Lower lobe of right lung (tissue), 2 donors: ENCODE results near the gene ABHD17B. TPM values are rescaled to one million over a fixed set of nuclear protein-coding genes. Genes with fewer than 3 reads are reported as not detected.

ENCODE experiments used
- ATAC-seq, 2 donors: fragments of 200-7000 bp; cut with Tn5 transposase; one replicate each; pipeline ENCODE4 v1.9.1; 2020 to 2022; ENCODE audit warnings: mild to moderate bottlenecking in 2 of 2, moderate library complexity in 2 of 2
- DNase-seq: peaks from one replicate; pipeline ENCODE4 v3.0.0-alpha.2; 2020
- H3K27ac ChIP-seq: fragments of 200-600 bp; one replicate; pipeline ENCODE4 v1.8.0; 2022
- H3K27me3 ChIP-seq: fragments of 200-600 bp; one replicate; pipeline ENCODE4 v1.8.0; 2022; ENCODE audit warnings: low read depth
- H3K36me3 ChIP-seq: fragments of 200-600 bp; one replicate; pipeline ENCODE4 v1.8.0; 2022; ENCODE audit warnings: mild to moderate bottlenecking
- H3K4me1 ChIP-seq: fragments of 200-600 bp; one replicate; pipeline ENCODE4 v1.8.0; 2022
- H3K4me3 ChIP-seq: fragments of 200-600 bp; one replicate; pipeline ENCODE4 v1.8.0; 2022; ENCODE audit warnings: mild to moderate bottlenecking
- H3K9me3 ChIP-seq: fragments of 200-600 bp; one replicate; pipeline ENCODE4 v1.8.0; 2022
- intact Hi-C: fragments of 100-400 bp; cut with DNase I; formaldehyde crosslinking; loops from one replicate; pipeline ENCODE4 v1.11.0; 2022
- total RNA-seq: library from RNA; stranded (reverse); fragmentation: NEBNext Ultra II Directional; extraction: Animal tissue kit (Norgen Biotek cat#: 25700); gene quantifications from one replicate; pipeline ENCODE4 v1.2.1, GENCODE V29; 2021
- TF ChIP-seq, protein P1 (sequence below): fragments of 200-600 bp; IDR thresholded peaks from one replicate; pipeline ENCODE4 v1.8.0; 2022; ENCODE audit warnings: antibody characterized with exemption, mild to moderate bottlenecking
- donor health status: DM: no; HTN: yes; CAD: no; lungs with severe emphysema.

The ABHD17B gene
- total RNA-seq, 1 donor from 2014 or later: 12.8 TPM

GRCh38 chr9:71929791-71930440, 18.9 kb upstream of the ABHD17B start:
- no peak overlapping the region for H3K4me3 ChIP-seq
- no peaks in the 10 kb centered on the region for H3K36me3 ChIP-seq
- no peaks in the 10 kb centered on the region for H3K27me3 ChIP-seq
- ATAC-seq: no peak
- no peak overlapping the region for H3K27ac ChIP-seq
- TF ChIP-seq, protein P1, sequence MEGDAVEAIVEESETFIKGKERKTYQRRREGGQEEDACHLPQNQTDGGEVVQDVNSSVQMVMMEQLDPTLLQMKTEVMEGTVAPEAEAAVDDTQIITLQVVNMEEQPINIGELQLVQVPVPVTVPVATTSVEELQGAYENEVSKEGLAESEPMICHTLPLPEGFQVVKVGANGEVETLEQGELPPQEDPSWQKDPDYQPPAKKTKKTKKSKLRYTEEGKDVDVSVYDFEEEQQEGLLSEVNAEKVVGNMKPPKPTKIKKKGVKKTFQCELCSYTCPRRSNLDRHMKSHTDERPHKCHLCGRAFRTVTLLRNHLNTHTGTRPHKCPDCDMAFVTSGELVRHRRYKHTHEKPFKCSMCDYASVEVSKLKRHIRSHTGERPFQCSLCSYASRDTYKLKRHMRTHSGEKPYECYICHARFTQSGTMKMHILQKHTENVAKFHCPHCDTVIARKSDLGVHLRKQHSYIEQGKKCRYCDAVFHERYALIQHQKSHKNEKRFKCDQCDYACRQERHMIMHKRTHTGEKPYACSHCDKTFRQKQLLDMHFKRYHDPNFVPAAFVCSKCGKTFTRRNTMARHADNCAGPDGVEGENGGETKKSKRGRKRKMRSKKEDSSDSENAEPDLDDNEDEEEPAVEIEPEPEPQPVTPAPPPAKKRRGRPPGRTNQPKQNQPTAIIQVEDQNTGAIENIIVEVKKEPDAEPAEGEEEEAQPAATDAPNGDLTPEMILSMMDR: no peak
- H3K9me3 ChIP-seq: no peaks in the 10 kb centered on the region
- intact Hi-C loops: no loop called here
- H3K4me1 ChIP-seq: no peaks in the 10 kb centered on the region
- DNase-seq: no peak

DNA sequence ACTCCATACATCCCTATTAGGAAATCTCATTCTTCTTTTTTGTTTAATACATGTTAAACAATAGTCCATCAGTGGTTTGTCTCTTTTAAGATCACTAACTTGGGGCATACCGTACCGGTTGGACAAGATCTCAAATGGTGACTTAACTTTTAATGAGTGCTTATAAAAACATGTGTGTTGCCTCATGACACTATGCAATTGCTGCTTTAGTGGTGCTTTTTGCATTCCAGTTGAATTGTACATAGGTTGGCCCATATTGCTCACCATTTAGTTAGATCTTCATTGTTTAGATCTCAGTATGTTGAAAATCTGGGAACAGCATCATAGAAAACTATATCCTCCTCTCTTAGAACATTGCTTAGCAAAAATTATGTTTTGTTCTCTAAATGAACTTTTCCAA, 18.2 kb upstream of the ABHD17B start:
- no peaks in the 10 kb centered on the region for H3K4me1 ChIP-seq
- no peak overlapping the region for H3K27ac ChIP-seq
- TF ChIP-seq, protein P1: no peak
- H3K27me3 ChIP-seq: no peaks in the 10 kb centered on the region
- intact Hi-C loops: no loop called here
- no peak overlapping the region for H3K4me3 ChIP-seq
- no peaks in the 10 kb centered on the region for H3K9me3 ChIP-seq
- no peak for ATAC-seq
- H3K36me3 ChIP-seq: no peaks in the 10 kb centered on the region
- no peak for DNase-seq

- Histone ChIP-seq H3K9me3 (no peaks in the 10 kb centered on the region), H3K27ac (no peak overlapping the region), H3K4me1 (no peaks in the 10 kb centered on the region), H3K27me3 (no peaks in the 10 kb centered on the region), H3K4me3 (no peak overlapping the region), H3K36me3 (no peaks in the 10 kb centered on the region)
- TF ChIP-seq, protein P1: no peak
- DNase-seq: no peak
- no peak for ATAC-seq
- intact Hi-C loops: no loop called here
Observed at GRCh38 chr9:71928806-71929205, 17.8 kb upstream of the ABHD17B start.

- Histone ChIP-seq H3K36me3 (no peaks in the 10 kb centered on the region), H3K27ac (no peak overlapping the region), H3K9me3 (no peaks in the 10 kb centered on the region), H3K4me1 (no peaks in the 10 kb centered on the region), H3K27me3 (no peaks in the 10 kb centered on the region), H3K4me3 (no peak overlapping the region)
- DNase-seq: no peak
- no peak for ATAC-seq
- intact Hi-C loops: no loop called here
- TF ChIP-seq, protein P1: no peak
Observed at GRCh38 chr9:71928376-71928775, 17.4 kb upstream of the ABHD17B start.

DNA sequence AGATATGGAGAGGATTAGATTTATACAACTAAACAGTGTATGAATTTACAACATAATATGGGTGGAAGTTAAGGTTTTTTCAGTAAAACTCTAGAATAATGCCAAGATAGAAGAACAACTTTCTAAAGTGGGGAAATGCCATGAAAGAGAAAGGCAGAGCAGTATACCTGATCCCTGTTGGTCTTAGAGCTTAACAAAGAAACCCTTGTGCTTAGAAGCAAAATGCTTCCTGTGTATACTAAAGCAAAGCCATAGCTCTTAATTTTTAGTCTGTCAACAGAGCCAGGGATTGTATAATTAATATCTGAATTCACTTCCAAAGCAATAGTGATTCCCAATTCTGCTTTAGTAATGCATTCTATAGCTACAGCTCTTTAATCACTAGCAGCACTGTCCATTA, 14.8 kb upstream of the ABHD17B start:
- H3K27ac ChIP-seq: no peak overlapping the region
- ATAC-seq: no peak

More for the DNA sequence above, 14.8 kb upstream of the ABHD17B start:
- DNase-seq: no peak
- Histone ChIP-seq H3K4me3 (no peak overlapping the region), H3K4me1 (no peaks in the 10 kb centered on the region), H3K27me3 (no peaks in the 10 kb centered on the region), H3K36me3 (no peaks in the 10 kb centered on the region), H3K9me3 (no peaks in the 10 kb centered on the region)
- intact Hi-C loops: no loop called here
- TF ChIP-seq, protein P1: no peak
